Breast epithelium (tissue), 3 donors: ENCODE measurements around the gene TGM1.

Experiments used
- POLR2A ChIP-seq: fragments of 450-650 bp; IDR thresholded peaks from one replicate; pipeline ENCODE4 v1.6.1; 2016; ENCODE audit warnings: antibody characterized with exemption, mild to moderate bottlenecking, moderate library complexity
- POLR2AphosphoS5 ChIP-seq, 3 donors: sonication (generic); formaldehyde crosslinking; IDR thresholded peaks; one replicate each; pipeline ENCODE4 v1.6.1; 2017; ENCODE audit warnings: antibody characterized with exemption in 3 of 3
- TF ChIP-seq, protein P1 (sequence below), 3 donors: fragments of 450-650 bp; IDR thresholded peaks; one replicate each; pipeline ENCODE4 v1.5.1; 2016 to 2017; ENCODE audit warnings: antibody characterized with exemption in 3 of 3, mild to moderate bottlenecking in 3 of 3, moderate library complexity in 3 of 3

DNA sequence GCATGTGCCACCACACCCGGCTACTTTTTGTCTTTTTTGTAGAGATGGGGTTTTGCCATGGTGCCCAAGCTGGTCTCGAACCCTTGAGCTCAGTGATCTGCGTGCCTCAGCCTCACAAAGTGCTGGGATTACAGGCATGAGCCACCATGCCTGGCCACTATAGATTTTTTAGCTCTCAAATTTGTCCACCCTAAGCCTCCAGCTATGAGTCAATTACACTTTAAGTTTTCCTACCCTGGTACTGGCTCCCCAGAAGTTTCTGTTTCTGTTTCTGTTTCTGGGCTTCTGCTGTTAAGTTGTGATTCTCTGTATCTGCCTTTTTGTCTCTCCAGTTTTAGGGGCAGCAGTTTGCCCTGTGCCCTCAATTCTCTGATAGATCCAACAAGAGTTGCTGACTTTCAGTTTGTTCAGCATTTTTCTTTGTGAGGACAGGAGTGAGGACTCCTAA lies 16.2 kb downstream of the TGM1 start:
- TF ChIP-seq, protein P1, sequence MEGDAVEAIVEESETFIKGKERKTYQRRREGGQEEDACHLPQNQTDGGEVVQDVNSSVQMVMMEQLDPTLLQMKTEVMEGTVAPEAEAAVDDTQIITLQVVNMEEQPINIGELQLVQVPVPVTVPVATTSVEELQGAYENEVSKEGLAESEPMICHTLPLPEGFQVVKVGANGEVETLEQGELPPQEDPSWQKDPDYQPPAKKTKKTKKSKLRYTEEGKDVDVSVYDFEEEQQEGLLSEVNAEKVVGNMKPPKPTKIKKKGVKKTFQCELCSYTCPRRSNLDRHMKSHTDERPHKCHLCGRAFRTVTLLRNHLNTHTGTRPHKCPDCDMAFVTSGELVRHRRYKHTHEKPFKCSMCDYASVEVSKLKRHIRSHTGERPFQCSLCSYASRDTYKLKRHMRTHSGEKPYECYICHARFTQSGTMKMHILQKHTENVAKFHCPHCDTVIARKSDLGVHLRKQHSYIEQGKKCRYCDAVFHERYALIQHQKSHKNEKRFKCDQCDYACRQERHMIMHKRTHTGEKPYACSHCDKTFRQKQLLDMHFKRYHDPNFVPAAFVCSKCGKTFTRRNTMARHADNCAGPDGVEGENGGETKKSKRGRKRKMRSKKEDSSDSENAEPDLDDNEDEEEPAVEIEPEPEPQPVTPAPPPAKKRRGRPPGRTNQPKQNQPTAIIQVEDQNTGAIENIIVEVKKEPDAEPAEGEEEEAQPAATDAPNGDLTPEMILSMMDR (IDR thresholded peaks at IDR 0.05) = no peak
- TF ChIP-seq POLR2A (no peak), POLR2AphosphoS5 (IDR thresholded peaks at IDR 0.05) (no peak)
